Activated naive CD8-positive, alpha-beta T cell treated with anti-CD3 and anti-CD28 coated beads, Interleukin-2, amount 10 ng/mL, durations not matched to agents 7 days and 5 days (primary cell): Measurements from ENCODE around the gene GAS7. TPM values are rescaled to one million over a fixed set of nuclear protein-coding genes. Genes with fewer than 3 reads are reported as not detected.

Experiments
- ATAC-seq: fragments of 150-1000 bp; cut with Tn5 transposase; one replicate; pipeline ENCODE4 v1.10.0; 2021; ENCODE audit warnings: low read depth, moderate library complexity
- POLR2A ChIA-PET: fragments of 350-600 bp; sonication (Branson Sonifier 250); formaldehyde crosslinking; loops from one replicate; lab custom pipeline; 2021; ENCODE audit warnings: antibody characterized with exemption; lab: Charles Lee
- DNase-seq: peaks from one replicate; pipeline ENCODE4 v3.0.0; 2021
- H3K27ac Mint-ChIP-seq: one replicate; pipeline ENCODE4 v1.8.0; 2022; ENCODE audit warnings: mild to moderate bottlenecking, mixed read lengths
- H3K27me3 Mint-ChIP-seq: one replicate; pipeline ENCODE4 v1.8.0; 2022; ENCODE audit warnings: mild to moderate bottlenecking, moderate library complexity, mixed read lengths
- H3K36me3 Mint-ChIP-seq: one replicate; pipeline ENCODE4 v1.8.0; 2021; ENCODE audit warnings: mild to moderate bottlenecking, mixed read lengths
- H3K4me1 Mint-ChIP-seq: one replicate; pipeline ENCODE4 v1.8.0; 2021; ENCODE audit warnings: mixed read lengths
- H3K4me3 Mint-ChIP-seq: one replicate; pipeline ENCODE4 v1.8.0; 2022; ENCODE audit warnings: mild to moderate bottlenecking, moderate library complexity, mixed read lengths
- H3K9me3 Mint-ChIP-seq: one replicate; pipeline ENCODE4 v1.8.0; 2021; ENCODE audit warnings: mixed read lengths
- total RNA-seq, 2 experiments: library from RNA; stranded (reverse); gene quantifications; one replicate each; pipeline ENCODE4 v1.2.3, GENCODE V29; 2021

The GAS7 gene
- total RNA-seq, 2 experiments from 2014 or later, result 2.7 to 2.8 TPM

DNA sequence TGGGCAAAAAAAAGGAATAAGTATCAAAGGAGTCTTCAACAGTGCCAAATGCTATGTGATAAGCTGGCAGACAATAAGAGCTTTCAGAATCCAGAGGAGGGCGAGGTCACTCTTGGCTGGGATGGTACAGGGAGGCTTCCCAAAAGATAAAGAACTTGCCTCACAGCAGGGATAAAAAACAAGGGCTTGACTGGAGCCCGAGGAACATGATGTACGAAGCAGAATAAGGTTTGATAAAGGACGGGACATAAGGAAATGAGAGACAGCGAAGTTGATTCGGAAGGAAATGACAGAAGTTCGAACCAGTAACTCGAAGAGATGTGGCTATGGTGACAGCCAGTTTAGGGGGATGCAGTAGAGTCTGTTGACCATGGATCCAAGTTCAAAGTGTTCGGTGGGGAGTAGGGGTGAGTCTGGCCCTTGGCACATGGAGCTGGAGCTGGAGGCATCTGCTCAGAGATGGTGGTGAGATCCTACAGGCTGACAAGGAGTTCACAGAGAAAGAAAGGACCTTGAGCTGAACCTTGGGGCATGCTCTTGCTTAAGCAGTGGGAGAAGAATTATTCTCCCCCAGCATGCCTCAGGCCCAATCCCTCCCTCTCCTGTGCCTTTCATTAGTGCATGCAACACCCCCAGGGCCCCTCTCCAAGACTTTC lies 155.7 kb downstream of the GAS7 start:
- Mint-ChIP-seq H3K27me3 (no peaks in the 10 kb centered on the region), H3K4me1 (peaks cover 2% of the 10 kb centered on the region), H3K9me3 (no peaks in the 10 kb centered on the region), H3K27ac (no peak overlapping the region), H3K4me3 (no peak overlapping the region), H3K36me3 (peaks cover 1% of the 10 kb centered on the region)
- DNase-seq (no peak), ATAC-seq (no peak)
- POLR2A ChIA-PET, result no interaction called here

DNA sequence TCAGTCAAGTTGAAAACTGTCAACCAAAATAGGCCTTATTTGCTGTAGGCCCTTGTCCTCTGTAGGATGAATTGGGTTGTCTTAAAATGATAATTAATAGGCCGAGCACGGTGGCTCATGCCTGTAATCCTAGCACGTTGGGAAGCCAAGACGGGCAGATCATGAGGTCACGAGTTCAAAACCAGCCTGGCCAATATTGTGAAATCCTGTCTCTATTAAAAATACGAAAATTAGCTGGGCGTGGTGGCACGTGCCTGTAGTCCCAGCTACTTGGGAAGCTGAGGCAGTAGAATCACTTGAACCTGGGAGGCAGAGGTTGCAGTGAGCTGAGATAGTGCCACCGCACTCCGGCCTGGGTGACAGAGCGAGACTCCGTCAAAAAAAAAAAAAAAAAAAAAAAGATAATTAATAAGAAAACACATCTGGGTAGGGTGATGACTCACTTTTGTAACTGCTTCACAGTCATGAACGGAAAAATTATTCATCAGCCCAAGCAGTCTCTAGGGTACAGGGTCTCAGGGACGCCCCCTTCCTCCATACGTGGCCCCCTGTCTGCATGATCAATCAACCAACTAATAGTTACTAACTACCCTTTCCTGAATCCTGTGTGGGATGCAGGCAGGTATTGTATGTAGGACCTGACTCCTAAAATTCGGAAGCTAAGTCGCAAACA lies 156.4 kb downstream of the GAS7 start:
- ATAC-seq (no peak), DNase-seq (no peak)
- Mint-ChIP-seq H3K27ac (no peak overlapping the region), H3K9me3 (no peaks in the 10 kb centered on the region), H3K27me3 (no peaks in the 10 kb centered on the region), H3K36me3 (peaks cover 1% of the 10 kb centered on the region), H3K4me3 (no peak overlapping the region), H3K4me1 (peaks cover 2% of the 10 kb centered on the region)
- POLR2A ChIA-PET, result no interaction called here

DNA sequence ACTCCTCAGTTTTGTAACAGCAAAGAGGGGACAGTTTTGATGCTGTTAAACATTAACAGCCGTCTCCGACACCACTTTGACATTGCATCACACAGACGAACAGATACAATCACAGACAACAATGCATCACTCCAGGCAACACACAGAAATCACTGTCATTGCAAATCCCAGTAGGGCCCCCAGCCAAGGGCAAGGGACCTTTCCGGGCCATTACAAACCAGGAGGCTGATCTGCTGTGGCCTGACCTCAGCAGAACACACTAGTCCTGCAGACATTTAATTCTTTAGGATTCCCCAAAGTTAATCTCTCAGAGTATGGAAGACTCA lies 157.2 kb downstream of the GAS7 start:
- peaks cover 1% of the 10 kb centered on the region for H3K36me3 Mint-ChIP-seq
- no peaks in the 10 kb centered on the region for H3K27me3 Mint-ChIP-seq
- H3K4me3 Mint-ChIP-seq, result no peak overlapping the region
- no peaks in the 10 kb centered on the region for H3K9me3 Mint-ChIP-seq
- POLR2A ChIA-PET, result no interaction called here
- ATAC-seq, result no peak
- no peak overlapping the region for H3K27ac Mint-ChIP-seq
- peaks cover 1% of the 10 kb centered on the region for H3K4me1 Mint-ChIP-seq
- no peak for DNase-seq

DNA sequence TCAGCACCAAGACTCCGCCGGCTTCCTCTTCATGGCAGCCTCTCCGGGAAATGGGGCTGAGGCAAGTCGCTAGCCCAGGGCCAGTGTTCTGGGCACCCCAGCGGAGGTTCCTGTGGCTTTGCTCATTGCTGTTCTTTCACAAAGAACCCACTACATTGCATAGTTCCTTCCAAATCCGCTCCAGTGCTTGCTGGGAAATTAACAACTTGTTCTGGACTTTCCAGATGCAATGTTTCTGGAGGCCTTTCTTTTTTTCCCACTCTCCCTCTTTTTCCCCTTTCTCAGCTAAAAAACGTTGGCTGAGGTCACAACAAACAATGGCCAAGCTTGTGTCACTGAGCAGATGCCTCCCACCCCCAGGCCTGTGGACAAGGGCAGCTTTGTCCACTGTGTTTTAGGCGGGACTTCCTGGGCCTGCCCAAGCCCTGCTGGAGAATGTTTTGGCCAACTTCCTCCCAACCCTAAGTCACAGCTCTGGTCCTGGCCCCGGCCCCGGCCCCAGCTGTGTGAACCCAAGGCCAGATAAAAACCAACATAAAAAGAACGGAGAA lies 161.8 kb downstream of the GAS7 start:
- POLR2A ChIA-PET, result no interaction called here
- ATAC-seq (no peak), DNase-seq (no peak)
- Mint-ChIP-seq H3K9me3 (no peaks in the 10 kb centered on the region), H3K4me1 (no peaks in the 10 kb centered on the region), H3K36me3 (peaks cover 1% of the 10 kb centered on the region), H3K27ac (no peak overlapping the region), H3K27me3 (no peaks in the 10 kb centered on the region), H3K4me3 (no peak overlapping the region)

DNA sequence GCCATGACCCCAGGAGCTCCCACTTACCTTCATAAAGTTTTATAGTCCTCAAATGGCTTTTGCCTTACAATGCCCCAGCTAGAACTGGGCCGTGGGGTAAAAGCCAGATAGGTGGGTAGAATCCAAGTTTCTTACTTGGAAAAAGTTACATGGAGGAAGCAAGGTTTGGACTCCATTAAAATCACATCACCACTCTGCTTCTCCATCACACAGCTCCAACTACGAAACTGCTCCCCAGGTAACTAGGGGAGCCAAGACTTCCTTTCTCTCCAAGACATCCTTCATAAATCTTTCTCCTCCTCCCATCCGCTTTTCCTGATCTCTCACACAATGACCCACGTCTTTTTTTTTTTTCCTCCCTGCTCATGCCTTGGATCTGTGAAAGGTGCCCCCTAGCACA lies 162.5 kb downstream of the GAS7 start:
- POLR2A ChIA-PET, result no interaction called here
- Mint-ChIP-seq H3K27me3 (no peaks in the 10 kb centered on the region), H3K36me3 (peaks cover 1% of the 10 kb centered on the region), H3K4me3 (no peak overlapping the region), H3K27ac (no peak overlapping the region), H3K4me1 (no peaks in the 10 kb centered on the region), H3K9me3 (no peaks in the 10 kb centered on the region)
- ATAC-seq (no peak), DNase-seq (no peak)

DNA sequence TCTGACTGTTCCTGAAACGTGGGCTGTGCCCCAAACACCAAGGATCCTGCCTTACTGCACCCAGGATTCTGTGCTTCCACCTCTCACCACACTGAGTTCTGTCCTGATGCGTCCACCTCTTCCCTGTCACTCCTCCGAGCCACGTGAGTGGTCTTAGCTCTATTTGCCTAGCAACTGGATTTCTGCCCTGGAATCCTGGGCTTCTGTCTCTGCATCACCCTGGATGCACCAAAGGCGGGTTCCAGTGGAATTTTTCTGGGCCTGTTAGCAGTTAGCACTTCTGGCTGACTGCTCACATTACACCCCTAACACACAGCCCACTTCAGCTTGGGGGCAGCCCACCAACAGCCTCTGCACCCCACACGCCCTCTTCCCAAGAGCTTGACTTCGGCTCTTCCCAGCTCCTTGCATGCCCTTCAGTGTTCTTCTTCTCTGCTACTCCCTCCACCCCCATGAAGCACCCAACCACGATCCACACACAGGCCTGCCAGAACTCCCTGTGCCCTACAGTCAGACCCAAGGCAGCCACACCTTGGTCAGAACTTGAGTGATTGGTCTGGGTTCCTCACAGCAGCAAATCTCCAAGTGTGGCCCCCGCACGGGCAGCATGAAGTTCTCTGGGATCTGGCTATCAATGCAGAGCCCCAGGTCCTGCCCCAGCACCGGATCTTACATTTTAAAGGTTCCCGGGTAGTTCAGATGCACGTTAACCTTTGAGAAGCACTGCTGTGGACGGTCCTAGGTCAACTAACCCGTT lies 163.5 kb downstream of the GAS7 start:
- Mint-ChIP-seq H3K27me3 (no peaks in the 10 kb centered on the region), H3K4me1 (no peaks in the 10 kb centered on the region), H3K36me3 (peaks cover 1% of the 10 kb centered on the region), H3K9me3 (no peaks in the 10 kb centered on the region), H3K4me3 (no peak overlapping the region), H3K27ac (no peak overlapping the region)
- POLR2A ChIA-PET, result no interaction called here
- ATAC-seq, result no peak
- no peak for DNase-seq

DNA sequence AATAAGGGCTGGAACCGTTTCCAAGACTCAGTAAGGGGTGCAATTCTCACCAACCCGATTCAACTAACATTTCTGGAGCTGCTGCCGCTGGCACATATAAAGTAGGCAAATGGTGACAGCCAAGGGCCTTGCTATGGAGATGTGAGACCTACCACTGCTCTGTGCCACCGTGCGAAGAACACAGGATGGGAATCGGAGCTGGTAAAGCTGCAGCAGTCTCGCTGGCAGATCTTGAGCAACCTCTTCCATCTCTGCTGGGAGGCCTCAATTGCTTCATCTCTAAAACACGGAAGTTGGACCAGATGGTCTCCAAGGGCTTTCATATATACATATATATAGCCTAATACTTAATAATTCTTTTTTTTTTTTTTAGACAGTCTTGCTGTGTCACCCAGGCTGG lies 164.4 kb downstream of the GAS7 start:
- DNase-seq (no peak), ATAC-seq (no peak)
- no peaks in the 10 kb centered on the region for H3K9me3 Mint-ChIP-seq
- H3K4me1 Mint-ChIP-seq, result no peaks in the 10 kb centered on the region
- H3K4me3 Mint-ChIP-seq, result no peak overlapping the region
- no peak overlapping the region for H3K27ac Mint-ChIP-seq
- peaks cover 1% of the 10 kb centered on the region for H3K36me3 Mint-ChIP-seq
- no peaks in the 10 kb centered on the region for H3K27me3 Mint-ChIP-seq
- POLR2A ChIA-PET, result no interaction called here

DNA sequence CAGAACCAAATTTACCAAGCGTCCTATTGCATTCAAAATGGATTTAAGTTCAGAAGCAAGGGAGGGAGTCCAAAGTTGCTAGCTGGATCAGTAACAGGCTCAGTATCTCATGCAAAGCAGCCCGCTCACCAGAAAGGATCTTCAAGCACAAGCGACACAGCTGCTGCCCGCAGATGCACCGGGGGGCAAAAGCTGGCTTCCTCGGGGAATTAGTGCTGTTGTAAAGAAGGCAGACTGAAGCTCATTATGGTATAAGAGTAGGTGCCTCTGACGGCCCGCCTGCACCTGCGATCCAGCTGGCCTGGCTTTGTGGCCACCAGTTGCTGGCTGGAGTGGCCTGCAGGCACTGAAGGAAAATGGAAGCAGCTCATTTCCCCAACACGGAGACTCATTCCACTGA lies 165.0 kb downstream of the GAS7 start:
- no peak overlapping the region for H3K27ac Mint-ChIP-seq
- POLR2A ChIA-PET, result no interaction called here
- H3K36me3 Mint-ChIP-seq, result peaks cover 1% of the 10 kb centered on the region
- no peaks in the 10 kb centered on the region for H3K4me1 Mint-ChIP-seq
- no peak overlapping the region for H3K4me3 Mint-ChIP-seq
- DNase-seq (no peak), ATAC-seq (no peak)
- no peaks in the 10 kb centered on the region for H3K27me3 Mint-ChIP-seq
- H3K9me3 Mint-ChIP-seq, result no peaks in the 10 kb centered on the region

DNA sequence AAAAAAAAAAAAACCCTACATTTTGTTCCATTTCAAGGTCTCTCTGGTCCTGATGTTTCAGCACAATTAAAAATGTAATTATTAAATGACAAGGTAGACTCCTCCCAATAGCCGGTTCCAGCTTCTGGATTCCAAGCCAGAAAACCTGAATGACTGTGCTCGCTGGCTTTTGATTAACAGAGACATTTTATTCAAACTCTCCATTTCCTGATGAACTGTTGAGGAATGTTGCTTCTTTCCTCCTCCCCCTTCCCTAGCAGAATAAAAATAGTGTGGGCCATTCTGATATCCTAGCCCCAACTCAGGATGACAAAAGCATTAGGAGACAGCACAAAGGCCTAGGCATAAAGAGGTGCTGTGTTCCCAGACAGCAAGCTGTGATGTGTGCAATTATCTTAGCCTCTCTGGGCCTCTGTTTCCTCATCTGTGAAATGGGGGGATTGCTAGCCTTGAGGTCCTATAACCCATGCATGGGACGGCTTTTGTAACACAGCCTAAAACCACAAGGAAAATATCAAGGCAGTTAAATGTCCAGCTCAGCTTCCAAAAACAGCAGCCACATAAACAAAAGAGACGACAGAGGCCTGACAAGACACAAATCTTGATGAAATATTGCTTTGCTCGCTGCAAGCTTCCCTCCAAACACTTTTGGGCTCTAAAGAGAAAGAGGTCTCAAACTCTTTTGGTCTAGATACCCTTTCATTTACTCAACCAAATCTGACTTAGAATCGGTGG lies 166.1 kb downstream of the GAS7 start:
- no peaks in the 10 kb centered on the region for H3K27me3 Mint-ChIP-seq
- H3K27ac Mint-ChIP-seq, result no peak overlapping the region
- ATAC-seq (no peak), DNase-seq (no peak)
- no peaks in the 10 kb centered on the region for H3K36me3 Mint-ChIP-seq
- no peaks in the 10 kb centered on the region for H3K4me1 Mint-ChIP-seq
- H3K9me3 Mint-ChIP-seq, result no peaks in the 10 kb centered on the region
- POLR2A ChIA-PET, result no interaction called here
- no peak overlapping the region for H3K4me3 Mint-ChIP-seq

DNA sequence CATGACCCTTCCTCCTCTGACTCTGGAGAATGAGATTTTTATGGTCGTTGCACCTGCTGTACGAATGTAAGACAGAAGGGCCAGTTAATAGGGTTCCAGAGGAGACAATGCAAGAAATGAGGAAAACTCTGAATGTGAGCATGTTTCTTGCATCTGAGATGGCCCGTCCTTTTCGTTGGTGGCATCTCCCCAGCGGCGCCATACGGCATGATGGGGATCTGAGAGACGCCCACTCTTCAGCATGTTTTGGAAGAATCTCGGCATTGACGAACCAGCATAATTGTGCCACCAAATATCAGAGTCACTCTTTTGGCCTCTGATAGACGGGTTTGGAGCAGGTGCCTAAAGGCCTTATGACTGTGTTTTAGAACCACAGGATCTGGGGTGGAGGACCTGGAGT lies 166.8 kb downstream of the GAS7 start:
- POLR2A ChIA-PET, result no interaction called here
- Mint-ChIP-seq H3K4me3 (no peak overlapping the region), H3K4me1 (no peaks in the 10 kb centered on the region), H3K36me3 (no peaks in the 10 kb centered on the region), H3K27ac (no peak overlapping the region), H3K27me3 (no peaks in the 10 kb centered on the region), H3K9me3 (no peaks in the 10 kb centered on the region)
- no peak for DNase-seq
- no peak for ATAC-seq

DNA sequence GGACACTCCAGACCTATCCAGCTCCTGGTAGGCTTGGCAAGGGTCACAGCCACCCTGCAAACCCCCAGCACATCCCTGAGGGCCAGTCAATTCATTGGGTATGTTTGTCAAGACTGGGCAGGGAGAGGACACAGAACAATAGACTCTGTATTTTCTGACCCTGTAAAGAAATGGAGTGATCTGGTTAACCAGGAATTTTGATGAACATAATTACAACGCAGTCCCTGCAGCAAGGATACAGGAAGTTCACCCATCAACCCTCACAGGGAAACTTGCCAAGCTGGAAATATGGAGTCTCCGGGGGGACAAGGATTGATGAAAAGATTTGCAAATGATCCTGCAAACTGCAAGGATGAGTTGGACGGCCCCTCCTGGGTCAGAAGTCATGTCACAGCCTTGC lies 167.3 kb downstream of the GAS7 start:
- POLR2A ChIA-PET, result no interaction called here
- Mint-ChIP-seq H3K9me3 (no peaks in the 10 kb centered on the region), H3K27me3 (no peaks in the 10 kb centered on the region), H3K27ac (no peak overlapping the region), H3K36me3 (no peaks in the 10 kb centered on the region), H3K4me1 (no peaks in the 10 kb centered on the region), H3K4me3 (no peak overlapping the region)
- no peak for ATAC-seq
- DNase-seq, result no peak

DNA sequence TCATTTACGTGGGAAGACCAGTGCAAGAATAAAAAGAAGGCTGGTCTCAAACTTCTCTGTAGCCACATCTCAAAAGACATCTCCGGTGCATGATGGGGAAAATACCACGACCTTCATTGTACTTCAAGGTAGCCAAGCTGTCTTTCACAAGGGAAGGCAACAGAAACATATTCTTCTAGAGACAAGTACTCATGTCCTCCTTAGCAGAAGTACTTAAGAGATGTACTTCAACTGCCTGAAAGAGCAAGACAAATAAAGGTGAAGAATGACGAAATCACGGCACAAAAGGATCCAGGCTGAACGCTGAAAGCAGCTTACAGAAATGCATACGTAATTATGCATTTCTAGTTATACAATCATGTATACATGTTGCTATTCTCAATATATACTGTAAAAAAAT lies 169.3 kb downstream of the GAS7 start:
- ATAC-seq, result no peak
- no peaks in the 10 kb centered on the region for H3K36me3 Mint-ChIP-seq
- POLR2A ChIA-PET, result no interaction called here

More for the DNA sequence above, 169.3 kb downstream of the GAS7 start:
- Mint-ChIP-seq H3K27me3 (no peaks in the 10 kb centered on the region), H3K9me3 (no peaks in the 10 kb centered on the region), H3K4me3 (no peak overlapping the region), H3K27ac (no peak overlapping the region), H3K4me1 (no peaks in the 10 kb centered on the region)
- no peak for DNase-seq
